Smooth muscle cell of the brain vasculature (primary cell): ENCODE results near the gene AKAP6.
A peak's percentile ranks its signal among the peaks of the same experiment; 100 is the strongest.
"Not testable (repeated sequence)": the region's sequence is repeated elsewhere in the genome, so short reads cannot be mapped to it uniquely, and the experiment has no call there.

Source experiments
- DNase-seq: peaks from one replicate; pipeline ENCODE4 v3.0.0-alpha.2; 2012; ENCODE audit warnings: low read depth, low spot score

Gene AKAP6

DNA sequence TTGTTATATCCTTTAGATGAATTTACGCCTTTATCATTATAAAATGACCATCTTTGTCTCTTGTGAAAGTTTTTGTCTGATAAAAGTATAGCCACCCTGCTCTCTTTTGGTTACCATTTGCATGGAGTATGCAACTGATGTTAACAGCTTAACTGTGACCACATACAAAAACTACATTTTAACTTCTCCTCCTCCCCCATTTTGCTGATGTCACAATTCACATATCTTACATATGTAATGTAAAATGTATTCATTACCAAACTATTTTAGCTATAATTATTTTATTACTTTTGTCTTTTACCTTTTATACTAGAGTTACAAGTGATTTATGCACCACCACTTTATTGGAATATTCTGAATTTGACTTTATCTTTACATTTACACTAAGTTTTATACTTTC, 425.1 kb downstream of the AKAP6 start:
- no peak for DNase-seq

DNA sequence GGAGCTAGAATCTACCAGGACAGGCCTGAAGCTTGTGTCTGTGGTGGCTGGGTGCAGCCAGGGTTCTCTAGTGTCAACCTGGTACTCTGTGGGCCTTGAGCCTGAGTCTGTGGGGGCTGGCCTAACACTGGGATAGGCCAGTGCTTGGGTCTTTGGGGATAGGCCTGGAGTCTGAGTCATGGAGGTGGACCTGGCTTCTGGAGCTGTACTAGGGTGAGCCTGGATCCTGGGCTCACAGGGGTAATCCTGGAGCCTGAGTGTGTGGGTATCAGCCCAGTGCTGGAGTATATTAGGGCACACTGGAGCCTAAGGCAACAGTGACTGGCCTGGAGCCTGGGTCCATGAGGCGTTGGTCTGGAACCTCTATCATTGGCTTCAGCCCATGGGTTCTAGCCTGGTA, 427.1 kb downstream of the AKAP6 start:
- DNase-seq = no peak

DNA sequence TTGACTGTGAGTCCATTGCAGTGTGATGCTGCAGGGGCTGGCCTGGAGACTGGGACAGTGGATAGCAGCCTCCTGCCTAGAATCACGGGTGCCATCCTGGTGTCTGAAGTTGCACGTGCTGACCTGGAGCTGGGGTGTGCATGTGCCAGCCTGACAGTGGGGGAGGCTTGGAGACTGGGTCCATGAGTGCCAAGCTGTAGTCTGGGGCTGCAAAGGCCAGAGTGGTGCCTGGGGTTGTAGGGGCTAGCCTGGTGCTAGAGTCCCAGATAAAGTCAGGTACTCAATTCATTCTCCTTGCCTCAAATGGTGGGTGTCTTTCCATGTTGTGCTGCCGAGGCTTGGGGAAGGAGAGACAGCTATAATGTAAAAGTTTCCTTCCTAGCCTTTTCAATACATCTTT, 427.7 kb downstream of the AKAP6 start:
- no peak for DNase-seq

DNA sequence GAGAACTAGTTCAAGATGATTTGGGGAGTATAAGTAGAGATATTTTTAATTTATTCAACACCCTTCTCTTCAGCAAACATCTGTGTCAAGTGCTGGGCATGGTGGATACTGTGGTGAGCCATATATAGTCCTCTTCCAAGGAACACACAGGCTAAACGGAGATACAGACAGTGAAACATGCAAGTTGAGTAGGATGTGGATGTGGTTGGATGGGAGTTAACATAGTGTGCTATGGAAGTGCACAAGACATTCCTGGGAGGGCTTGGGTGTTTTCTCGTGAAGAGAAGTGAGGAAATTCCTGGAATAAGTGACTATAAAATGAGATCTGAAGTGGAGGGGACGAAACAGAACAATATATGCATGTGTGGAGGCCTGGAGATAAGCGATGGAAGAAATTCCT, 428.5 kb downstream of the AKAP6 start:
- no peak for DNase-seq

DNA sequence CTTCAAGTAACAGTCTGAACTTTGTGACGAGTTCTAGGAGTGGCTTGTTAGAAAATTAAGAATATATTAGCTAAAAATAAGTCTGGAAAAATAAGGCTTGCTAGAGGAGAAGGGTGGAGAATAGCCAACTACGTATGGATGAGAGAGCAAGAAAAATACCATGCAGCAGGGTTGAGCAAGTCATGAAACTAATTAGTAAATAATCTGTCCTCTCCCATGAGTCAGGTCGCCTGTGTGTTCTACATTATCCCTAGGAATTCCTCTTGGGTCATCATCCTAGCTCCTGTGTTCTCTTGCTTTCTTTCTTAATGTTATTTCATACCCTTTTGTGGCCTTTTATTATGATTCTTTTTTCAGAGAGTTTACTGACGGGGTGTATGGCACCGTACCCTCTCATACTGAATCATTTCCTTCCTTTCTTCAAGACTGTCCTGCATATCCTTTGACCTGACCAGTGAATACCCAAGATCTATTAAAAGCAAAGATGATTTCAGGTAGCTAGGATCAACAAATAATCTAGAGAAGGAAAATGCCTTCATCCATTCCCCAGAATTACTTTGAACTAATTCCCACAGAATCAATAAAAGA, 432.4 kb downstream of the AKAP6 start:
- peak; percentile 4 for DNase-seq

DNA sequence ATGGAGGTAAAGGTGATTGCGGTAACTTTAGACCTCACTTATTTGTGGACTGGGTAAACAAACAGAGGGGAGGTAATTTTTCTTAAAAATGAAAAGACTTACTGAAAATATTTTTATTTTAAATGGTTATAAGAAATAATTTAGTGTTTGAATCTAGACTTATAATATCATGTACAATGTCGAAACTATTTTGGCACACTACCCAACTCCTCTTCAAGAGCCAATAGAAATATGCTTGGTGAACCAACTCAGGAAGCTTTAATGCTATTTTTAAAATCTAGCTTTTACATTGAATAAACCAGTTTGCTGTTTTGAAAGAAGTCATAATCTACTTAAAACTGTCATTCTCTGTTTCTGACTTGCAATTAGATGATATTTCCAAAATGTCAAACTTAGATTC, 433.8 kb downstream of the AKAP6 start:
- DNase-seq = peak; percentile 7

DNA sequence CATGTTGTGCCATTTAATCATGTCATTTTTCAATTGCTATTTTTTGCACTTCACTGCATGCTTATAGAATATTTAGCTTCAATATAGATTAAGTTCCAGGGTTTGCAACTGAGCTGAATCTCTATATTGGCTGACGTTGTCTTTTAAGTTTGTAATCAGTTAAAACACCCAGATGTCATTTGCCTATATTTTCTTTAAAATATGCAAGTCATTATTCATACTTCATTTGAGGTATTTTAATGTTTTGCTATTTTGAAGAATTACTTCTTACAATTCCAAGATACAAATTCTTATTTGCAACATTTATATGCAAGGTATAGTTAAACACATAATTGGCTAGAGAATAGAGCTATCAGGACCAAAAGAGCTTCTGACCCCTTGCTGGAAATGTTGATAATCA, 434.6 kb downstream of the AKAP6 start:
- DNase-seq = no peak

DNA sequence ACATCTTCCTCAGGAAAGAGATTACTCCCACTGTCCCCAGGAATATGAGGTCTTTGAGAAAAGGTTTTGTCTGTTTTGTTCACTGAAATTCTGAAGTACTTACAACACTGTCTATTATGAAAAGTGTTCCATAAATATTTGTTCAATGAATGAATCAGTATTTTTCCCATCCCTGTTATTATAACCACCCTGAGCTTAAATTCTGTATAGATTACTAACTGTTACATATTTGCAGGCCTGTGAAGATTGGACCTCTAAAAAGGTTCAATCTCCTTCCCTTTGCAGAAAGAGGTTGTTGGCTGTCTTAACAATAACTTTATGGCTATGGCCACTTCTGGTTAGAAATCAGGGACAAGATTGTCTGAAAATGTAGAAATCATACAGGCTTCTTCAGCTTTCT, 435.0 kb downstream of the AKAP6 start:
- DNase-seq = peak; percentile 31

DNA sequence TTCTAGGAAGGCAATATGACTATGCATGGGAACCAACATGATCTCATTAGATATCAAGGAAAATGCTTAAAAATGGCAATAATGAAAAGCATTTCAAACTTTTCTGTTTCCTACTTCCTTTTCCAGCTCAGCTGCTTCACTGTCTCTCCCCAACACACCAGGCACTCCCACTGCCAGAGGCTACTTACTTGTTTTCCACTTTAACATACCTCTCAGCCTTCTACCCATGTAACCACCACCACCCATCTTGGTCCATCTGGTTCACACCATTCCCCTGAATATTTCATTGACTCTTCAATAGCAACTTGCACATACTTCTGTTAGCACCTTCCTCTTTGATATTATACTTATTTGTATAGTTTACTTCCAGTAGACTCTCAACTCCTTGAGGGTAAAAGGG, 441.3 kb downstream of the AKAP6 start:
- DNase-seq = no peak

DNA sequence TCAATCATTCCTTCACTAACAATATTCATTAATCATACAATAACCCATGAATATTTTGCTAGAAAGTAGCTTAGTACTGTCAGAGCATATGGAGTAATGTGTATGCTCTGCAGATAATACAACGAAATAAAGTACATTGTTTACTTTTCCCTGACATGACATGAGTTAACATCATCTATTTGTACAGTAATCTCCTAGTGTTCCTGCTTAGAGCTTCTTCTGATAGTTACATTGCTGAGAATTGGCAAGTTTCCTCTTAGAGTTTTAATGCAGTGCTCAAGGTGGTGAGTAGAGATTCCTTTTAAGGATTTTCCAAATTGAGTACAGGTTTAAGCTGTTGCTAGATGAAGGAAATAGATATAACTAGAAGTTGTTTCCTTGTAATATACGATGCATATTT, 445.1 kb downstream of the AKAP6 start:
- DNase-seq = no peak

DNA sequence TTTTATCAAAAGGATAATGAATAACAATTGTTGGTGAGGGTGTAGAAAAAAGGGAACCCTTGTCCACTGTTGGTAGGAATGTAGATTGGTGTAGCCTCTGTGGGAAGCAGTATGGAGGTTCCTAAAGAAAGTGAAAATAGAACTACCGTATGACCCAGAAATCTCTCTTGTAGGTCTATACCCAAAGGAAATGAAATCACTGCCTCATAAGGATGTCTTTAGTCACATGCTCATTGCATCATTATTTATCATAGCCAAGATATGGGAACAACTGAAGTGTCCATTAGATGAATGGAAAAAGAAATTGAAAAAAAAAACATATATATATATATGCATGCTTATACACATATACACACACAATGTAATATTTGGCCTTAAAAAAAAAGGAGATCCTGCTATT, 450.7 kb downstream of the AKAP6 start:
- DNase-seq = no peak

DNA sequence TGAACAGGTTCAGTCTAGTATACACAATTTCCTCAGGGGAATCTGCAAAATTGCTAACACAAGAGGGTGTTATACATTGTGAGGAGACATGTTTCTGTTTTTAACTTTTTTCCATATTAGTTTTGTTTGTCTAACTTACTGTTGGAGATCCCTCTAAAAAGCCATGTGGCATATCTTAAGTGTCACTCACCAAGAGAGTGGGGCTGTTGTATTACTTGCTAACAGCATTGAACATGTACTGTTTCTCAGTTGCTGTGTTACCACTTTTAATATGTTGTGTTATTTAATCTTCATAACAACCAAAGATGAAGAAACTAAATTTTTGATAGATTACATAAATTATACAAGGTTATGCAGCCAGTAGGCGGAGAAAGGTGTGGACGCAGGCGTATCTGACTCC, 455.3 kb downstream of the AKAP6 start:
- no peak for DNase-seq

DNA sequence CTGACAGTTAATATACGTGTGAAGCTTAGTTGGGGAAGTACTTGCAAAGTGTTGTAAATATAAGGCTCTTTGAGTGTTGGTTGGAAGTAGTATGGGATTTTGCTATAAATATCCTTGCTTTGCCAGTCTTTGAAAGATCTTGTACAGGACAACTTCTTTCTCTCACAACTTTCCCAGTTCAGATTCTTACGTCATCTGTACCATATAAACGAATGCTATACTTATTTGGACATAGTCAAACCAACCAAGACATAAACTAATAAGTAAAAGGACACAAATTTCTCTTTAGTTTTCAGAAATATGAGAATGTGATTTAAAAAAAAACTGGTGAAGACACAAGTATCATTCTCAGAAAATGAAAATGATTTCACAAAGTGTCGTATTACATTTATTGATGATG, 456.5 kb downstream of the AKAP6 start:
- DNase-seq = no peak

DNA sequence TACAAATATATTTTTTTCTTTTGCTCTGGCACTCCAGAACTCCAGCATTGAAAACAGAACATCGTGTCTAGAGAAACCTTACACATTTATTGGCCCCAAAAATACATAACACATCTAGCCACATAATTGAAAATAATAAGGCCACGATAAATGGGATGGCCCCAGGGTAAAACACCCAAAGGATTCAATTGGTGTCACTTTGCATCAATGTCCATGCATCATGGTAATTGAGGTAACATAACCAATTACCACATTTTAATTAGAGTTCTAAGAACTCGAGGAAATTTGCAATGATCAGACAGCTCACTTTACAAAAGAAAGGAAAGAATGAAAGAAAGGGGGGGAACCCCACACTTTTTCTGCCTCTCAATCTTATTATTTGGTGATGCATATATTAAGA, 457.8 kb downstream of the AKAP6 start:
- no peak for DNase-seq

DNA sequence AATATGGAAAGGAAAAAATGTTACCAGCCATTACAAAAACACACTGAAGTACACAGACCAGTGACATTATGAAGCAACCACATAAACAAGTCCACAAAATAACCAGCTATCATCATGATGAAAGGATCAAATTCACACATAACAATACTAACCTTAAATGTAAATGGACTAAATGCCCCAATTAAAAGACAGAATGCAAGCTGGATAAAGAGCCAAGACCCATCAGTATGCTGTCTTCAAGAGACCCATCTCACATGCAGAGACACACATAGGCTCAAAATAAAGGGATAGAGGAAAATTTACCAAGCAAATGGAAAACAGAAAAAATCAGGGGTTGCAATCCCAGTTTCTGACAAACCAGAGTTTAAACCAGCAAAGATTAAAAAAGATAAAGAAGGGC, 463.9 kb downstream of the AKAP6 start:
- not testable (repeated sequence) for DNase-seq

DNA sequence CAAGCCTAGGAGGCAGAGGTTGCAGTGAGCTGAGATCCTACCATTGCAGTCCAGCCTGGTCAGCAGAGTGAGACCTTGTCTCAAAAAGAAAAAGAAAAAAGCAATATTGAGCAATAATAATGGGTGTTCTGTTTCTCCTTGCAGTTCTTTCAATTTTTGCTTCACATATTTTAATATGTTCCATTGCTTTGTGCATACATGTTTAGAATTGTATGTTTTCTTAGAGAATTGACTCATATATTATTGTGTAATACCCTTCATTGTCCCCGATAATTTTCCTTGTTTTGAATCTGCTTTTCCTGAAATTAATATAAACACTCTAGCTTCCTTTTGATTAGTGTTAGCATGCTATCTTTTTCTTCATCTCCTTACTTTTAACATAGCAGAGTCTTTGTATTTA, 471.2 kb downstream of the AKAP6 start:
- DNase-seq = no peak

DNA sequence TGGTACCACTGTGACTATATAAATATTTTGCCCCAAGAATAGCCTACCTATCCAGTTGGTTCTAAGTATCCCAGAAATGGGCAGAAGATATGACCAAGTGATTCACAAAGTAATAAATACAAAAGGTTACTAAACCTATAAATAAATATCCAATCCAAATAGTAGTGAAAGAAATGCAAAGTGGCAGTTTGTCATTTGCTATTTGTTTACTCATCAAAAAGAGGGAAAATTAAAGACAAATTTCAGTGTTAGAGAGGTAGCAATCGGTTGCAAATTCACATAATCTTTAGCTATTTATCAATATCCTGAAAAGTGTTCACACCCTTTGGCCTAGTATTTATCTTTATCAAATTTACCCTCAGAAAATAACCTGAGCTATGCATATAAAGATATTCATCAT, 473.2 kb downstream of the AKAP6 start:
- no peak for DNase-seq

DNA sequence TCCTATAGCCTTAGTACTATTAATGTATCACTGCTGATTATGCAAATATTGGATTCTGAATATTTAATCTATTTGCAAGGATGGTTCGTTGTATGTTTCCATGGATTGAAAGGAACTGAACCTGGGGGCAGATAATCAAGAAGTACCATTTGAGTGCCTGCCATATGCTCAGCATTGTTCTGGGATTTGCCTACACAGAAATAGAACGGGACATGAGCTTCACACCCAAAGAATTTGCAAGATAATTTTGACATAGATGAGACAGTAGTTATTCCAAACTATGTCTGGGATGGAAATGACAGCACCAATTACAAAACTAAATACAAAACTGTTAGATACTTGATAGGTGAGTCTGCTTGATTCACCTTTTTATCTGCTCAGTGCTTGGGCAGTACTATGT, 476.9 kb downstream of the AKAP6 start:
- no peak for DNase-seq

DNA sequence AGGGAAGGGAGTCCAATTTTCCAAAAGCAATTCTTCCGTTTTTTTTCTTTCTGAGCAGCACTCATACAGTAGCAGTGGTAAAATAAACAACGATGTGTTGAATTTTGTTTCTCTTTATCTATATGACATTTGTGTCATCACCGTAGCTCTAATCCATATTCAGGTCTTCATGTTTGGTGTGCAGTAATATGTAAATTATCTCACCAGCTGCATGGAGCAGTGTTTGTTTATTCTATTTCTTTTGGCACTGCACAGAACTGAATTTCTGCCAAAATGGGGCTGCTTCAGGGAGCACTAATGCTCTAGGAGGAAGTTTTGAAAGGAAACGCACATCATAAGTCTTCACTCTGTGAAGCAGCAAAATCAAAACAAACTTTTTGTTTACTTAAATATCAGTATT, 479.5 kb downstream of the AKAP6 start:
- peak; percentile 67 for DNase-seq

DNA sequence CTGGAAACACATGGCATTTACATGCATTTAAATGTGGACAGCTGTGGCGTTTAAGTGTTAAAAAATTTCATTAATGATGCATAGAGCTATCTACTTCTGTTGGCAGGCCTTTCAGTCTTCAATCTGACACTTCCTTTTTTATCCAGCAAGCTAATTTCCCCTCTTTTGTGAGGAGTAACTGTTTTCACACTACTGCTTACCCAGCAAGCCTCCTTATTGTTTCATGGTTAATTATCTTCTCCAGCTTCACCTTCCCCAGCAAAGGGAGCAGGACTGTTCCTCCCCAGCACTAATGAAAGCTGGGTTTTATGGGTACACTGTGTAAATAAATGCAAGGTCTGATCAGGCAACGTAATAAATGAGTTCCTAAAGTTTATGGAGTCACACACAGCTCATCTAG, 480.2 kb downstream of the AKAP6 start:
- no peak for DNase-seq

DNA sequence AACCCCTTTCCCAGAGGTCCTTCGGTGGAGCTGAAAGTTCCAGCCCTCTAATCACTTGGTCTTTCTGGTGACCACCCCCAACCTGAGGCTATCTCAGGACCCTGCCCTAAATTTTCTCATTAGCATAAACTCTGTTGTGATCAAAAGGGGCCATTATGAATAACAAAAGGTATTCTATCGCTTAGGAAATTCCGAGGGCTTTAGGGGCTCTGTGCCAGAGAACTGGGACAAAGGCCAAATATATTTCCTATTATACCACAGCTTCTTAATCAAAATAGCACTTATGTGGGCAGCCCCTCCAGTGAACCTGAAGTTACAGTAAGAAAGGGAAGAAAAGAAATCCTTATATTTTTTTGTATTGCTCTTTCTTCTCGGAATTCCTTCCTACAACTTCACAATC, 484.3 kb downstream of the AKAP6 start:
- no peak for DNase-seq

DNA sequence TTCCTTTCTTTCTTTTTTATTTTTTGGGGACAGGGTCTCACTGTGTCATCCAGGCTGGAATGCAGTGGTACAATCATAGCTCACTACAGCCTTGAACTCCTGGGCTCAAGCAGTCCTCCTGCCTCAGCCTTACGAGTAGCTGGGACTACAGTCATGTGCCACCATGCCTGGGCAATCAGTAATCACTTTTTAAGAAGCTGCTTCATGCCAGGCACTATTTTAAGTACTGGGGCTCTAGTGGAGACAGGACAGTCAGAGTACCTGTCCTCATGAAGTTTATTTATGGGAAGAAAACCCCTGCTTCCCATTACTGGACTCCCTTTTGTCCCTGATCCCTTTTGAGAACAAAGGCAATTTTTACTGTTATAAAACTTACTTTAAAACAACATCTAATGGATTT, 485.6 kb downstream of the AKAP6 start:
- DNase-seq = no peak

DNA sequence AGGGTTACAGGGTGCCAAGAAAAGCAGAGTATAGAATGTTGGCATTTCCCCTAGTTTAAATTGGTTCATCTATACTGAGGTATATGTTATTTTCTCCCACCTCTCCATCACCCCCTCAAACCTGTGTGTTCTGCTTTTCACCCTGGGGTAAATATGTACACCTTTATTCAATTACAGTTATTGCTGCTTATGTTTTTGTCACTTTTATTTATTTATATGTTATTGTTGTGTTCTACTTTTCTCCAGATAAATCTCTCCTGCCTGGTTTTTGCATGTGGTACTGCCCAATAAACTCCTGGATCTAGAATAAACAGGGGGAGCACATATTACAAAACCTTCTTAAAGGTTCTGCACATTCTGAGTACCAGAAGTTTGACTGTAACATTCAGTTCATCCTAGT, 487.5 kb downstream of the AKAP6 start:
- DNase-seq = no peak

DNA sequence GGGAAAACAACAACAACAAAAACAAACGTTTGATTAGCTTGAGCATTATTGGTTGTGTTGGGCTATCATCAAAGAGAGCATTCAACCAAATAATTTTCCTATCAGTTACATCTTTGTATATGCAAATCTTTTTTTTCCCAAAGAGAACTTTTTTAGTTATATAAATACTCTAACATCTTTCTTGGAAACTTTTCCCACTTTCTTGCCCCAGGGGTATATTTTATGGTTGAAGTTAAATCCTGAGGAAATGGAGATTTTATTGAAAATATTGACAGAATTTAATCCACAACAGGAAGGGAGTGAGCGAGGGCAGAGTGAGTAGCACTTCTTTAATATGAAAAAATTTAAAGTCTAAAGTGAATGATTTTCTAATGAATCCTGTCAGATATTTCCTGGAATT, 488.7 kb downstream of the AKAP6 start:
- no peak for DNase-seq

DNA sequence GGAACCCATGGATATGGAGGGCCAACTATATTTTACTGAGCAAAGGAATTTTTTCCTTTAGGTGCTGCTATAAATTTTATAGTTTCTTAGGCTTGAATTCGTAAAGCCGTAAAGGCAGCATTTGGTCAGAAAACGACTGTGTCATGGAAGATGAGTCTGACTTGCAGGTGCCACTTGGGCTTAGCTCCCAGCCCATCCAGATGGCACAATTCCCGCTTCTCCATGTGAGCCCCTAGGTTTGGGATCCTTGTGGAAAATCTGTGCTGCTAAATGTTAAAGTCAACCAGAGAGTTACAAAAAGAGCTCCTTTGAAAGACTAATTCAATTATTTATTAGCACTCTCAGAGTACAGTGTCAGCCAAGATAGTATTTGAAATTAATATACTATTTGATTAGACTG, 489.5 kb downstream of the AKAP6 start:
- no peak for DNase-seq
